HG02610 (cell line): Measurements from ENCODE around the gene IGFBPL1.
"Not testable (repeated sequence)": the region's sequence is repeated elsewhere in the genome, so short reads cannot be mapped to it uniquely, and the experiment has no call there.

Source experiments
- ATAC-seq: cut with Tn5 transposase; IDR thresholded peaks from one replicate; pipeline ENCODE4 v1.9.1; 2021; ENCODE audit warnings: mild to moderate bottlenecking, moderate library complexity; ENCODE audit not compliant: unreplicated experiment

IGFBPL1 gene

DNA sequence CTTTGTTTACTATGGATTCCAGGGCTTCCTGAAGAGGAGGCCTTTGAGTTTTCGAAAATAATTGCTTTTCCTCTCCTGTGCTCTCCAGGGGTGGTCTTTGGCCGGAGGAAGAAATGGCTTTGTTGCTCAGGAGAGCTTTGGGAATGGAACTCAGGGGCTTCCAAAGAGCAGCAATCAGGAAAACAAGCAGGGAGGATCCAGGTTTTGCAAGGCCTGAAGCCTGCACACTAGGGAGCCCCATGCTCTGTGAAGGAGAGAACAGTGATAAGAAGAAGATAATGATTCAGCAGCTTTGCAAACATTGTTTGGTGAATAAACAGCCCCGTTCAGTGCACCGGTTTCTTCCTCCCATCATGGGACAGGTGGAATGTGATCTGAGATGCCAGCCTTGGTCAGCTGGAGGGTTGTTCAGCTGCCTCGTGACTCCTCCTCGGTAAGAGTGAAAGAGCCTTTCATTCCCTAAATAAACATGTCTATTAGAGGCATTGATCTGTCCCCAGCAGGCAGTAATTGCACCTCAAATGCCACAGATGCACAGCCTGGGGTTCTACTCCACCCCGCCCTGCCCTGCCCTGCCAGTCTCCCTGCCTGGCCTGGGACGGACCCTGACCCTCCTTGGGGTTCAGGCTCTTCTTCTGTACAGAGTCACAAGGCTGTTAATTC lies 43.3 kb downstream of the IGFBPL1 start:
- ATAC-seq = no peak

- ATAC-seq = no peak
These were observed 43.9 kb downstream of the IGFBPL1 start for GRCh38 chr9:38380230-38380871.

DNA sequence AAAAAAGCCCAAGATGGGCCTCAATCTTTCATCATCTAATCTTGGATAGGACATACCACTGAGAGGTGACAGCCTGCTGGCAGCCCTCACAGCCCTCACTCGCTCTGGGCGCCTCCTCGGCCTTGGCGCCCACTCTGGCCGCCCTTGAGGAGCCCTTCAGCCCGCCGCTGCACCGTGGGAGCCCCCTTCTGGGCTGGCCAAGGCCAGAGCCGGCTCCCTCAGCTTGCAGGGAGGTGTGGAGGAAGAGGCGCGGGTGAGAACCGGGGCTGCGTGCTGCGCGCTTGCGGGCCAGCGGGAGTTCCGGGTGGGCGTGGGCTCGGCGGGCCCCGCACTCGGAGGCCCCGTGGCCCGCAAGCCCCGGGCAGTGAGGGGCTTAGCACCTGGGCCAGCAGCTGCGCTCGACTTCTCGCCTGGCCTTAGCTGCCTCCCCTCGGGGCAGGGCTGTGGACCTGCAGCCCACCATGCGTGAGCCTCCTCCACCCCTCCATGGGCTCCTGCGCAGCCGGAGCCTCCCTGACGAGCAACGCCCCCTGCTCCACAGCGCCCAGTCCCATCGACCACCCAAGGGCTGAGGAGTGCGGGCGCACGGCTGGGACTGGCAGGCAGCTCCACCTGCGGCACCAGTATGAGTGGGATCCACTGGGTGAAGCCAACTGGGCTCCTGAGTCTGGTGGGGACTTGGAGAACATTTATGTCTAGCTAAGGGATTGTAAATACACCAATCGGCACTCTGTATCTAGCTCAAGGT lies 46.7 kb downstream of the IGFBPL1 start:
- not testable (repeated sequence) for ATAC-seq

DNA sequence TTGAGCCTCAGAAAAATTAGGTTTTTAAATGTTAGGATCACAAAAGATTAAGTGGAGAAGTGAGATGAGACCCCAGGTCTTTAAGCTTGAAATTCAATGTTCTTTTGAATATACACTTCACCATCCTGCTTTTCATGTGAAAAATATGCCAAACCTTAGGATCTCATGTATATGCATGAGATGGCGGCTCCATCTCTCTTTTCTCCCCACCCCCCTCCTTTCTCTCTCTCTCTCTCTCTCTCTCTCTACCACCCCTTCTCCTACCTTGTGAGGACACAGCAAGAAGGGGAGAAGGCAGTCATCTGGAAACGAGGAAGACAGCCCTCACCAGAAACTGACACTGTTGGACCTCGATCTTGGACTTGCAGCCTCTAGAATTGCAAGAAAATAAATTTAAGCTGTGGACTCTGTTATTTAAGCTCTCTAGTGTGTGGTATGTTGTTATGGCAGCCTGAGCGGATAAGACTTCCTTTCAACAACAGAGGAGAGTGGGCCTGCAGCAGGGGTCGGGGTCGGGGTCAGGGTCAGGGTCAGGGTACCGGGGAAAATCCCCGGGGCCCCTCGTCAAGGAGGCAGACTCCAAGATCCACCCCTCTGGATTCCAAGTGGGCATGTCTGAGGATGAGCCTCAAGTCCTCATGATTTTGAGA lies 48.1 kb downstream of the IGFBPL1 start:
- ATAC-seq = no peak

GRCh38 chr9:38375572-38375963 lies 48.7 kb downstream of the IGFBPL1 start:
- ATAC-seq = no peak

DNA sequence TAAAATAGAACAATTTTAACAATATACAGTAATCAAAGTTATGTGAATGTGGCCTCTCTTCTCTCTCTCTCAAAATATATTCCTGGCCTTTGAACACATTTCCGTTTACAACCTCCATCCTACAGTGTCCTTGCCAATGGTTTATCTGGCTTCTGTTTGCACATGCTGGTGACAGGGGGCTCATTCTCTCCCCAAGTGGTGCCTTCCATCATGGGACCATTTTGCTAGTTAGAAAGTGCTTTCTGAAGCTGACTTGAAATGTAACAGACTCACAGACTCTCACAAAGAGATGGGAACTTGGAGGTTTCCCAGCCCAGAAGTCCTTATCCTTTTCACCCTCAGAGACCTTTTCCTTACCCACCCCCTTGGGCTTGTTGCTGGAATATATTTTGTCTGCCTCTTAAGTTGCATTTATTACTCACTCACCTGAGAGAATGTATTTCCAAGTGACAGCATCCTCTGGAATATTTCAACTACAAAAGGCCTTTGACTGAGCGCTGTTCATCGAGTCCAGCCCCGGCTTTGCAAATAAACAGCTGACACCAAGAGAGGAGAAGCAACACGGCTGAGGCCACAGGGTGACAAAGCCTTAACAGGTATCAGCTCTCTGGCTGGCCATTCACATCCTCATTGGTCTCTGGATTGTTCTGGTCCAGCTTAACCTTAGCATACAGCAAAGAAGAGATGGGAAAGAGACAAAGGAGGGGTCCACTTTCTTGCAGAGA lies 49.2 kb downstream of the IGFBPL1 start:
- ATAC-seq = no peak

DNA sequence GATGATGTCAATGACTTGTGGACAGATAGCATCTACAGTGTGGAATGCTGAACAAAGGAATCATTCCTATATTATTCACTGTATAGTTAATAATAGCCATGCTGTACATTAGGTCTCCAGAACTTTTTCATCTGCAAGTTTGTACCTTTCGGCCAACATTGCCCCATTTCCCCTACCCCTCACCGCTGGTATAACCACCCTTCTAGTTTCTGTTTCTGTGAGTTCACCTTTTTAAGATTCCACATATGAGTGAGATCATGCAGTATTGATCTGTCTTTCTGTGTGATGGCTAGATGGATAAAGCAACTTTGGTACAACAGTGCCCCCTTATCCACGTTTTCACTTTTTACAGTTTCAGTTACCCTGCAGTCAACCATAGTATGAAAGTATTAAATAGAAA lies 50.6 kb downstream of the IGFBPL1 start:
- no peak for ATAC-seq

DNA sequence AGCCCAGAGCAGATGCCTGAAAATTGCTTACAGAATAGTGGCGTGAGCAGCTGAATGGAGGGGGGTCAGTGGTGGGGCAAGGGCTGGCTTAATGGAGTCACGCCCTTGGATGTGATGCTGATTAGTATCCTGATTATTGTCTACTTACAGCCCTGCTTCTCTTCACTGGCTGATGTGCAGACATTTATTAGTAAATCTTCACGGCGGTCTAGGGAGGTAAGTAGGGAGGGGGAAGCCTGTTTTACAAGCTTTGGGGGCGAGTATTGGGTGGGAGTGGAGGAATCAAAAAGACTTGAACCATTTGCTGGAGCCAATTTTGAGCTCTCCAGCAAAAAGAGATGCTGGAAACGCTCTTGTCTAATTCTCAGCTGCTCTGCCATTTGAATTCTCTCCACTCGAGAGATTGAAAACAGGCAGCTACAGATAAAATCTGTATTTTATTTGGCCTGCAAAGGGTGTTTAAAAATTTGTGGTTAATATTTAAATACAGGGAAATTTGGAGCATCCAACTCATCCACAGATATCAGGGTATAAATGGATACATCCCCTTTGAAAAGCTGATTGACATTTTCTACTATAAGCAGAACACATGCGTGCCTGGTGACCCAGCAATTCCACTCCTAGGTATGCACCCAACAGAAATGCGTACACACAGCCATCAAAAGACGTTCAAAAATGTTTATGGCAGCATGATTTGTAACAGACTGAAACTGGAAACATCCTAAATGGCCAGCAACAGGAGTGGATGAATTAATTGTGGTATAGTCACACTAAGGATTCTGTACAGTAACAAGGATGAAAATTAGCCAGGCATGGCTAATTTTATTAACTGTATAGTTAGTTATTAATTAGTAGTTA lies 51.3 kb downstream of the IGFBPL1 start:
- ATAC-seq = no peak

- peak; percentile 70 for ATAC-seq
These were observed 52.8 kb downstream of the IGFBPL1 start for GRCh38 chr9:38371495-38371894.

- no peak for ATAC-seq
These were observed 54.1 kb downstream of the IGFBPL1 start for GRCh38 chr9:38370176-38370575.

DNA sequence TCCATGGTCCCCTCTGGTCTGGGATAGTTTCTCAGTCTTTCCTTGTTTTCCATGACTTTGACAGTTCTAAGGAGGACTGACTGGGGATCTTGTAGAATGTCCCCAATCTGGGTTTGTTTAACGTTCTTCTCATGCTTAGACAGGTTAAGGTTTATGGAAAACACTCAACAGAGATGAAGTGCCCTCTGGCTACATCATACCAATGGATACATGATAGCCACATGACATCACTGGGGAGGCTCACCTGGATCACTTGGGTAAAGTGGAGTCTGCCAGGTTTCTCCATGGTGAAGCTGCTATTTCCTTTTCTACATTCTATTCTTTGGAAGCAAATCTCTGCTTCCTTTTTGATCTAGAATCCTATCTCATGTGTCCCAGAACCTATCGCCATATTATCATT lies 55.5 kb downstream of the IGFBPL1 start:
- no peak for ATAC-seq

- ATAC-seq = no peak
These were observed 56.4 kb downstream of the IGFBPL1 start for GRCh38 chr9:38367898-38368297.

DNA sequence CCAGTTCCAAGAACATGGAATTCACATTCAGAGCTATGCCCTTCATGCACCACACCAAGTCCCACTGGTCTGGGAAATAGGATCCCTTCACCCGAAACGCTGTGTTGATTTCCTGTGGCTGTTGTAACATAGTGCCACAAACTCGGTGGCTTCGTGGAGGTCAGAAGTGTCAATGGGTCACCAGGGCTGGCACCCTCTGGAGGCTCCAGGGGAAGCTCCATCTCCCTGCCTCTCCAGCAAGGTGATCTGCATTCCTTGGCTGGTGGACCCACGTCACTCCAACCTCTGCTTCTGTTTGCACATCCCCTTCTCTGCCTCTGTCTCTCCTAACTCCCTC lies 60.7 kb downstream of the IGFBPL1 start:
- no peak for ATAC-seq

- ATAC-seq = peak; percentile 72
These were observed 61.2 kb downstream of the IGFBPL1 start for GRCh38 chr9:38362852-38363588.

DNA sequence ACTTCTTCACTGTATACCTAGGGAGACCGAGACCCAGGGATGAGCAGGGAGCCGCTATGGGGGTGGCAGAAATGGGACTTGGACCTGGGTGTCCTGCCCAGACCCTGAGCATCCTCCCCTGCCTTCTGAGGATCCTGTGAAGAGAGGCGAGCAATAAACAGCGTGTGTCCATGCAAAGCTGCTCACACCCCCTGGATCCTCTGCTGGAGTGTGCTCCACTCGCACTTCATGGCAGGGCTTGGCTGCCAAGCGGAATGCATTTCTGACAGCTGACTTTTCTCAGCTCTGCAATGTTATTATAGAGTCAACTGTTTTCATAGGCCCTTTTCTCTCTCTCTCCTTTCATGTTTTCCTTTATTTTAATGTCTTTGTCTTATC lies 62.8 kb downstream of the IGFBPL1 start:
- no peak for ATAC-seq

- ATAC-seq = no peak
These were observed 63.3 kb downstream of the IGFBPL1 start for GRCh38 chr9:38360839-38361472.

GRCh38 chr9:38359689-38360385 lies 64.4 kb downstream of the IGFBPL1 start:
- no peak for ATAC-seq

GRCh38 chr9:38359297-38359653 lies 65.0 kb downstream of the IGFBPL1 start:
- ATAC-seq = no peak
